B cell (primary cell): ENCODE measurements around the gene BARHL2. TPM values are rescaled to one million over a fixed set of nuclear protein-coding genes. Genes with fewer than 3 reads are reported as not detected.

ENCODE experiments used
- ATAC-seq: fragments of 200-7000 bp; cut with Tn5 transposase; one replicate; pipeline ENCODE4 v1.10.0; 2021; ENCODE audit warnings: low read depth, mild to moderate bottlenecking, moderate number of reproducible peaks, moderate library complexity
- CTCF ChIA-PET: fragments of 350-600 bp; sonication (Branson Sonifier 250); formaldehyde crosslinking; loops from one replicate; lab custom pipeline; 2021; ENCODE audit warnings: antibody characterized with exemption, inconsistent platforms; lab: Charles Lee
- POLR2A ChIA-PET: fragments of 350-600 bp; sonication (Branson Sonifier 250); formaldehyde crosslinking; loops from one replicate; lab custom pipeline; 2021; ENCODE audit warnings: antibody characterized with exemption; lab: Charles Lee
- DNase-seq: peaks from one replicate; pipeline ENCODE4 v3.0.0; 2013
- H2AFZ ChIP-seq: 2 replicates; pipeline ENCODE4 v1.6.1; 2012; ENCODE audit warnings: mild to moderate bottlenecking, low read depth, low read length; ENCODE audit not compliant: insufficient read depth, poor library complexity, severe bottlenecking
- H3K27ac ChIP-seq, 2 donors: 1 replicate in 1 of 2; 2 replicates in 1 of 2; pipeline ENCODE4 v1.5.1; 2012 to 2013; ENCODE audit warnings: low read length in 2 of 2, mild to moderate bottlenecking in 2 of 2, moderate library complexity in 1 of 2
- H3K27me3 ChIP-seq, 4 experiments: fragments of 200-600 bp in 1 of 4; sonication (generic) in 1 of 4; replicated peaks in 1 of 4; 1 replicate in 2 of 4; 2 replicates in 2 of 4; pipeline versions ENCODE4 v1.6.1 to v1.7.0; 2013 to 2016; ENCODE audit warnings: low read length in 3 of 4, mild to moderate bottlenecking in 2 of 4, mixed read lengths in 1 of 4, moderate library complexity in 1 of 4; ENCODE audit not compliant: insufficient read depth in 4 of 4, control insufficient read depth in 3 of 4; ENCODE audit errors: control extremely low read depth in 1 of 4
- H3K36me3 ChIP-seq, 2 experiments: replicated peaks in 1 of 2; 1 replicate in 1 of 2; 2 replicates in 1 of 2; pipeline versions ENCODE4 v1.6.1 to v1.7.1; 2013; ENCODE audit warnings: low read length in 1 of 2; ENCODE audit not compliant: insufficient read depth in 2 of 2, control insufficient read depth in 1 of 2; ENCODE audit errors: control extremely low read depth in 1 of 2, extremely low read depth in 1 of 2
- H3K4me1 ChIP-seq, 2 donors: fragments of 200-600 bp in 1 of 2; sonication (generic) in 1 of 2; 1 replicate in 1 of 2; 2 replicates in 1 of 2; pipeline versions ENCODE4 v1.5.1 to v1.6.1; 2013 to 2017; ENCODE audit warnings: low read length in 2 of 2; ENCODE audit not compliant: control insufficient read depth in 2 of 2, insufficient read depth in 2 of 2
- H3K4me2 ChIP-seq: replicated peaks from 2 replicates; pipeline ENCODE3; 2012; ENCODE audit warnings: mild to moderate bottlenecking, low read depth, low read length; ENCODE audit not compliant: poor library complexity, severe bottlenecking
- H3K4me3 ChIP-seq, 5 experiments: fragments of 200-600 bp in 1 of 5; sonication (generic) in 1 of 5; 1 replicate in 3 of 5; 2 replicates in 2 of 5; pipeline versions ENCODE4 v1.5.1 to v1.7.0; 2011 to 2016; ENCODE audit warnings: low read length in 4 of 5, mild to moderate bottlenecking in 4 of 5, low read depth in 2 of 5, control low read depth in 1 of 5, moderate library complexity in 1 of 5; ENCODE audit not compliant: insufficient read depth in 1 of 5; ENCODE audit errors: control extremely low read depth in 1 of 5, extremely low read depth in 1 of 5
- H3K79me2 ChIP-seq: fragments of 200-600 bp; sonication (generic); one replicate; pipeline ENCODE4 v1.6.0; 2016; ENCODE audit warnings: low read length; ENCODE audit not compliant: control insufficient read depth, insufficient read depth
- H3K9ac ChIP-seq: fragments of 200-600 bp; sonication (generic); 2 replicates; pipeline ENCODE4 v1.6.1; 2017; ENCODE audit warnings: mild to moderate bottlenecking, low read length, moderate library complexity
- H3K9me3 ChIP-seq, 3 donors: one replicate each; pipeline versions ENCODE4 v1.6.1 to v1.7.1; 2013; ENCODE audit warnings: low read length in 2 of 3; ENCODE audit not compliant: control insufficient read depth in 2 of 3, insufficient read depth in 1 of 3; ENCODE audit errors: control extremely low read depth in 1 of 3
- H4K20me1 ChIP-seq: 2 replicates; pipeline ENCODE4 v1.6.0; 2012; ENCODE audit warnings: mild to moderate bottlenecking, low read length; ENCODE audit not compliant: insufficient read depth, control insufficient read depth, poor library complexity, severe bottlenecking
- H3K27ac Mint-ChIP-seq: one replicate; pipeline ENCODE4 v1.8.0; 2021; ENCODE audit warnings: mixed read lengths
- H3K27me3 Mint-ChIP-seq: one replicate; pipeline ENCODE4 v1.8.0; 2021; ENCODE audit warnings: mixed read lengths
- H3K4me1 Mint-ChIP-seq: one replicate; pipeline ENCODE4 v1.8.0; 2021; ENCODE audit warnings: mixed read lengths
- H3K4me3 Mint-ChIP-seq: one replicate; pipeline ENCODE4 v1.8.0; 2021; ENCODE audit warnings: mixed read lengths
- H3K9me3 Mint-ChIP-seq: one replicate; pipeline ENCODE4 v1.8.0; 2022; ENCODE audit warnings: mixed read lengths; ENCODE audit not compliant: insufficient read depth
- CTCF ChIP-seq: fragments of 200-600 bp; IDR thresholded peaks from one replicate; pipeline ENCODE4 v1.8.0; 2022; ENCODE audit warnings: antibody characterized with exemption, mild to moderate bottlenecking
- EZH2 ChIP-seq: IDR thresholded peaks from 2 replicates; pipeline ENCODE4 v1.6.1; 2012; ENCODE audit warnings: borderline replicate concordance, low read depth, mild to moderate bottlenecking, moderate library complexity, low read length; ENCODE audit not compliant: insufficient read depth, poor library complexity, severe bottlenecking
- WGBS: methylation state at CpG from one replicate; pipeline ENCODE4 v1.1.5; 2013; ENCODE audit warnings: missing lambda C conversion rate; ENCODE audit not compliant: insufficient coverage; 5-methylcytosine and 5-hydroxymethylcytosine counted together
- intact Hi-C: fragments of 100-400 bp; cut with micrococcal nuclease; formaldehyde crosslinking; loops from one replicate; pipeline ENCODE4 v1.10.0; 2022
- polyA plus RNA-seq: library from polyadenylated mRNA; depleted of rRNA; stranded (reverse); fragments of >200 nt; gene quantifications from 2 replicates; pipeline ENCODE4 v1.2.3, GENCODE V29; 2012
- total RNA-seq, 2 donors: library from RNA; stranded (reverse); fragments of 120-200 nt in 1 of 2; gene quantifications; 1 replicate in 1 of 2; 2 replicates in 1 of 2; pipeline versions ENCODE4 v1.2.3 to v1.2.4, GENCODE V29; 2013 to 2022

Gene BARHL2
- total and polyA plus RNA-seq, 2 donors (not counting 1 experiment from before 2014, with no cell fraction given), result not detected

- ChIA-PET POLR2A (no interaction called here), CTCF (no interaction called here)
- peaks cover 0 to 13% (median 0%) of the 10 kb centered on the region in 3 donors for H3K9me3 ChIP-seq
- no peak overlapping the region for H2AFZ ChIP-seq
- ATAC-seq (no peak), DNase-seq (no peak)
- Mint-ChIP-seq H3K27ac (no peak overlapping the region), H3K27me3 (peaks cover 71% of the 10 kb centered on the region), H3K4me3 (no peak overlapping the region), H3K4me1 (peaks cover 12% of the 10 kb centered on the region), H3K9me3 (no peaks in the 10 kb centered on the region)
- no peak overlapping the region for H3K9ac ChIP-seq
- 14% methylated on average over 7 of the region's 14 CpGs for WGBS
- H3K36me3 ChIP-seq, result no peaks in the 10 kb centered on the region
- no peak overlapping the region for H3K27ac ChIP-seq
- H4K20me1 ChIP-seq, result no peaks in the 10 kb centered on the region
- peaks cover 12 to 28% of the 10 kb centered on the region in 2 donors for H3K4me1 ChIP-seq
- H3K79me2 ChIP-seq, result no peaks in the 10 kb centered on the region
- no peak overlapping the region for H3K4me3 ChIP-seq
- TF ChIP-seq EZH2, result no peak
- intact Hi-C loops, result no loop called here
- H3K27me3 ChIP-seq, result peaks cover 0 to 57% (median 54%) of the 10 kb centered on the region in 4 experiments
- no peak overlapping the region for H3K4me2 ChIP-seq
These were observed 12.3 kb downstream of the BARHL2 start for GRCh38 chr1:90704817-90705216.

DNA sequence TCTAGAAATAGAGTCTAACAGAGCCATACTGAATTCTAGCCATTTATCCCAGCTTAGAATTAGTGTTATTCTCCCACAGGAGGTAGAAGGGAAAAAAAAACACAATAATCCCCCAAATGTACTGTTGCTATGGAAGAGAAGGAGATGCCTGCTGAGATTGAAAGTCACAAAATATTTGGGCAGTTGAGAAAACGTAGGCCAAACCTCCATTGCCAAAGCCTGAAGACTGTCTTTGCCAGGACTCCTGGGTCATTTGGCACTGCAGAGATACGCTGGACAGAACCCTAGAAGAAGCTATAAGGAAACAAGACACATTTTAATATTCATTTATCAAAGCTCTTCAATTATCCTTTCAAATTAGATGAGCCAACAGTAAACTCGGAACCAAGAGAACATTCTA, 22.3 kb downstream of the BARHL2 start:
- Histone ChIP-seq H3K36me3 (no peaks in the 10 kb centered on the region), H3K27ac (no peak overlapping the region), H3K4me3 (no peak overlapping the region), H3K4me1 (no peaks in the 10 kb centered on the region), H3K9me3 (no peaks in the 10 kb centered on the region), H3K79me2 (no peaks in the 10 kb centered on the region), H3K4me2 (no peak overlapping the region), H4K20me1 (no peaks in the 10 kb centered on the region), H3K27me3 (peaks cover 0 to 8% (median 2%) of the 10 kb centered on the region in 4 experiments), H3K9ac (no peak overlapping the region), H2AFZ (no peak overlapping the region)
- 80% methylated on average over 2 of the region's 3 CpGs for WGBS
- Mint-ChIP-seq H3K4me3 (no peak overlapping the region), H3K27me3 (peaks cover 28% of the 10 kb centered on the region), H3K27ac (no peak overlapping the region), H3K4me1 (no peaks in the 10 kb centered on the region), H3K9me3 (no peaks in the 10 kb centered on the region)
- ChIA-PET POLR2A (no interaction called here), CTCF (no interaction called here)
- no peak for ATAC-seq
- DNase-seq, result no peak
- intact Hi-C loops, result no loop called here
- TF ChIP-seq EZH2 (no peak), CTCF (no peak)
